Epithelial cell of esophagus (primary cell): ENCODE measurements around the gene RABAC1.

ENCODE experiments used
- DNase-seq: peaks from one replicate; pipeline ENCODE4 v3.0.0; 2010; ENCODE audit warnings: low read depth
- H3K4me3 ChIP-seq: 2 replicates; pipeline ENCODE4 v1.5.1; 2011; ENCODE audit warnings: mild to moderate bottlenecking, low read length, control low read depth
- CTCF ChIP-seq: IDR thresholded peaks from 2 replicates; pipeline ENCODE4 v1.5.1; 2011; ENCODE audit warnings: low read depth, mild to moderate bottlenecking, low read length, control low read depth, inconsistent platforms; ENCODE audit not compliant: insufficient read depth; ENCODE audit errors: missing control alignments

RABAC1 gene, protein sequence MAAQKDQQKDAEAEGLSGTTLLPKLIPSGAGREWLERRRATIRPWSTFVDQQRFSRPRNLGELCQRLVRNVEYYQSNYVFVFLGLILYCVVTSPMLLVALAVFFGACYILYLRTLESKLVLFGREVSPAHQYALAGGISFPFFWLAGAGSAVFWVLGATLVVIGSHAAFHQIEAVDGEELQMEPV

DNA sequence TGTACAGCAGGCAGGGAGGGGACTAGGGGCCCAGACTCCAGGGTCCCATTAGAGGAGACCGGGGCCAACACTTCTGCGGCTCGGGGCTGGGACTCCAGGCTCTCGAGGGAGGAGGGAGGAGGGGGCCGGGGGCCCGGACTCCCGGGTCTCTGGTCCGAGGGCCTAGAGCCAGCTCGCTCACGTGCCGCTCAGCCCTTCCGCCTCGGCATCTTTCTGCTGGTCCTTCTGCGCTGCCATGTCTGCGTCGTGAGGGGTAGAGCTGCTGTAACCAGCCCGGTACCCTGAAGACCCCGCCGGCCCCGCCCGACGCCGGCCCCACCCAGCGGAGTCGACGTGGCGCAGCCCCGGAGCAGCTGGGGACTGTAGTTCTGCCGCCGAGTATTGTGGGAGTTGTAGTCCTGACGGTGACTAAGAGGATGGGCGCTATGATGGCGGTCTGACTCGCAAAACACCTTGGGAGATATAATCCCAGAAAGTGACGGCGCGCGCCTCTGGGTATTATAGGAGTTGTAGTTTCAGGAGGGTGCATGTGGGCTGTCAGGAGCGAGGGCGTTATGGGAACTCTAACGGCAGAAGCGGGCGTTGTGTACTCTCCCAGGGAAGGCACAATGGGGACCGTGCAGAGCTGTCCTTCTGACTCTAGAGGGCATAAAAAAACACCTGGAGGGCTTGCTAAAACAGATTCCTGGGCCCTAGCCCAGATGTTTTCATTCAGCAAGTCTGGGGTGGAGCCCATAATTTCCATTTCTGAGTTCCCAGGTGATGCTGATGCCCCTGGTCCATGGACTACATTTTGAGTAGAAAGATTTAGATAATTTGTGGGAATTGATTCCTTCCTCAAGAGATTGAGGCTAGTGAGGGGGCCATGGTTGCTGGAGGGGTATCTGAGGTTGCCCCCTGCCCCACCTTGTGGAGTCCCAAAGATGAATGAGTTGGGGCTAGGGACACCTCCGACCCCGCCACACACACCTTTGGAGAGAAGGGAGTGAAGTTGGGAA, at the start of gene RABAC1:
RABAC1 (minus strand) TSS at position 266 of the 998 bp plus-strand sequence; CDS start at position 237, 29 bp downstream.
- peak; percentile 94 for DNase-seq
- H3K4me3 ChIP-seq, result peak within 1 kb of the TSS; percentile 86
- TF ChIP-seq CTCF, result peak; percentile 14

- no peak overlapping the region for H3K4me3 ChIP-seq
- no peak for TF ChIP-seq CTCF
- DNase-seq, result no peak
Observed at GRCh38 chr19:42006569-42006968, 47.4 kb upstream of the RABAC1 start.

DNA sequence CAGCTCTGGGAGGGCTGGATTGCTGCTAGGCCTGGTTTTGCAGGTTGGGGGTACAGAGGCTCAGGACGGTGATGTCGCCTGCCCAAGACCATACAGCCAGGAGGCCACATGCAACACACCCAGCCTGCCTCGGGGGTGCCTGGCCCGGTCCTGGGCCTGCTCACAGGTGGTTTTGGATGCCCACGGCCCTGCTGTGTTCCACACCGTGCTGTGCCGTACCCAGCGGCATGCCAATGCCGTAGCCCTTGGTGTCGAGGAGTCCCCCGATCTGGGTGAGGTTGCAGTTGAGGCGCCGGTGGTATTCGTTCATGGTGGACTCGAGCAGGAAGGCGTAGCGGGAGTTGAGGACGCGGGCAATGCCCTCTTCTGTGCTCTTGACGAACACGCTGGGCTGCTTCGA, 46.4 kb upstream of the RABAC1 start:
- no peak for TF ChIP-seq CTCF
- no peak for DNase-seq
- no peak overlapping the region for H3K4me3 ChIP-seq

- DNase-seq, result no peak
- TF ChIP-seq CTCF, result no peak
- no peak overlapping the region for H3K4me3 ChIP-seq
Observed at GRCh38 chr19:42003506-42004294, 44.6 kb upstream of the RABAC1 start.

DNA sequence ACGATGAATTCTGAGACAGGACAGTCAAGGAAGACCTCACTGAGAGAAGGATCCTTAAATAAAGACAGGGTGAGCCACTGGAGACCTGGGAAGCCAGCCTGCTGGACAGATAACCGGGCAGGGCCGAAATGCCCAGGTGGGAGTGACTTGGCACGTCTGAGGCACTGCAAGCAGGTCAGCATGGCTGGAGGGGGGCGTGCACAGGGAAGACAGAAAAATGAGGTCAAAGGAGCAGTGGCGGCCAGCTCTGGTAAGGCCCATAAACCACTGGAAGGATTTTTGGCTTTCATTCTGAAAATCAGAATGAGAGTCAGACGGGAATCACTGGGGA, 40.7 kb upstream of the RABAC1 start:
- DNase-seq, result no peak
- TF ChIP-seq CTCF, result no peak

GRCh38 chr19:41999071-41999877, 40.2 kb upstream of the RABAC1 start:
- peak; percentile 19 for DNase-seq
- H3K4me3 ChIP-seq, result no peak overlapping the region
- no peak for TF ChIP-seq CTCF

More for the DNA sequence above, 40.7 kb upstream of the RABAC1 start:
- H3K4me3 ChIP-seq, result no peak overlapping the region
